Stimulated activated CD4-positive, alpha-beta T cell treated with anti-CD3 and anti-CD28 coated beads, Interleukin-15, amount 100 ng/mL, for 48 hours (primary cell): Measurements from ENCODE around the gene HNF1B.
"Not testable (repeated sequence)": the region's sequence is repeated elsewhere in the genome, so short reads cannot be mapped to it uniquely, and the experiment has no call there.

ENCODE experiments used
- DNase-seq, 2 donors: peaks; one replicate each; pipeline ENCODE4 v3.0.0-alpha.2; 2020; ENCODE audit warnings: low read depth in 2 of 2

The HNF1B gene

DNA sequence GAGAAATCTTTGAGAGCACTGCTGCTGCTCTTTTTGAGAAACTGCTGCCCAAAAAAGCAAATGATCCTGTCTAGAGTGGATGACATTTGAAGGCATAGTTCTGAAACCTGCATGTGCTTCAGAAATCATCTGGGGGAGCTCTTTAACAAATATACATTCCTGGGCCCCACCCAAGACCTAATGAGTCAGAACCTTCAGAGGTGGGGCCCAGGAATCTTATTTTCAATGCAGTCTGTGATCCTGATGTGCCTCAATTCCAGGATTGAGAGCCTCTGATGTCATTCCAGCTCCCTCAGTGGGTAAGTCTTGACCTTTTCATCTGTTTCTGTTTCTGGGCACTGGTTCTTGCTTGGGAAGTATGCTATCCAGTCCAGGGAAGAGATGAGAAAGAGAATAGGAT lies 42.3 kb downstream of the HNF1B start:
- DNase-seq, result no peak

- no peak for DNase-seq
Measured at GRCh38 chr17:37701496-37701898, 43.4 kb downstream of the HNF1B start.

DNA sequence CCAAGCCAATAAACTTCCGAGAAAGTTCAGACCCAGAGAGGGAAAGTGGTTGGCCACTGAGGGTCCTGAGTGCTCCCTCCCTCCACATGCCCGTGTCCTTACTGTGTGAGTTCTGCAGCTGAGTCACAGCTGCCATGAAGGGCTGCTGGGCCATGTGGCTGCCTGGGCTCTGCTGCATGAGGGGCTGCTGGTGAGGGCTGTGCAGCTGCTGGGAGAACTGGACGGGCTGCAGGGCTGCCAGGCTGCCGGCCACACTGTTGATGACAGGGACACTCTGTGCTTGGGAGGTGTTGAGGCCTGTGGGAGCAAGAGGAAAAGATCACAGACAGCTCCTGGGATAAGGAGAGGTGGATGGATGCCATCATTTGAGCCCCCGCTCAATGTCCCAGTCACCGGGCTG lies 44.0 kb downstream of the HNF1B start:
- no peak for DNase-seq

DNA sequence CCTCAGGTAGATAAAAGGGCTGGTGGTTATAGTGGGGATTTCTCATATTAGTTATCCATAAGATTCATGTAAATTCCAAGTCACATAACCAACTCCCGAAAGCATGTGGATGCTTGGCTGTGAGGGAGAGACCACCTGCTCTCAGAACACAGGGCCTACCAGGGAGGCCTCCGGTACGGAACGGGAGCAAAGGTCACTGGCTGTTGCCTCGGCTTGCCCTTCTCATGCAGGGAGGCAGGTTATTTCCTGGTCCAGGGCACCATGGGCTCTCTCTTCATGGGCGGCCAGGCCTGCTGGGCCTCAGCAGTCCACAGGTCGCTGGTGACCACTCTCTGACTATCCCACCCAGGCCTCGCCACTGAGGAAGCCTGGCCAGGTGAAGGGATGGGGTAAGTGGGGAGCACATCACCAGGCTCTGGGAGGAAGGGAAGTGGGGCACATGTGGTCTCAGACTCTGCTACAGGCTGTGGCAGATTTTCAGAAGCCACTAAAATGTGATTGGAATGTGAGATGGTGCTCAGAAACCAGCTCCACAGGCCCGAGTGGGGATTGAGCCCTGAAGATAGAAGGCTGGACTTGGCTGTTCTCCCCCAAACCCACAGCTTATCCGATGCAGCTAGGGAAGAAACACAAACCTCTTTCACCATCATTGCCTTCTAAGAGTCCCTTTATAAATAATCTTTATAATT lies 45.4 kb downstream of the HNF1B start:
- no peak for DNase-seq

DNA sequence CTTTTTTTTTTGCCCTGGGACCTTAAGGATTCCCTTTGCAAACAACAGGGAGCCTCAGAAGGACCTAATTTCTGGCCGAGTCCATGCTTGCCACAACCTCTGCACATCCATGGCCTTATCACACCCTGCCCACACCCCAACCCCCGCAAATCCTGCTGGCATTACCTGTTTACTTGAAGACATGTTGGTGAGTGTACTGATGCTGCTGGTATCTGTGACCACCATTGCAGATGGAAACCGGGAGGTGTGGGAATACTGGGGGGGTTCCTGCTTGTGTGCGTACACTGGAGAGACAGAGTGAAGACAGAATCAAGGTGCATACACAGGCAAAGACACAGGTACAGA lies 46.0 kb downstream of the HNF1B start:
- no peak for DNase-seq

DNA sequence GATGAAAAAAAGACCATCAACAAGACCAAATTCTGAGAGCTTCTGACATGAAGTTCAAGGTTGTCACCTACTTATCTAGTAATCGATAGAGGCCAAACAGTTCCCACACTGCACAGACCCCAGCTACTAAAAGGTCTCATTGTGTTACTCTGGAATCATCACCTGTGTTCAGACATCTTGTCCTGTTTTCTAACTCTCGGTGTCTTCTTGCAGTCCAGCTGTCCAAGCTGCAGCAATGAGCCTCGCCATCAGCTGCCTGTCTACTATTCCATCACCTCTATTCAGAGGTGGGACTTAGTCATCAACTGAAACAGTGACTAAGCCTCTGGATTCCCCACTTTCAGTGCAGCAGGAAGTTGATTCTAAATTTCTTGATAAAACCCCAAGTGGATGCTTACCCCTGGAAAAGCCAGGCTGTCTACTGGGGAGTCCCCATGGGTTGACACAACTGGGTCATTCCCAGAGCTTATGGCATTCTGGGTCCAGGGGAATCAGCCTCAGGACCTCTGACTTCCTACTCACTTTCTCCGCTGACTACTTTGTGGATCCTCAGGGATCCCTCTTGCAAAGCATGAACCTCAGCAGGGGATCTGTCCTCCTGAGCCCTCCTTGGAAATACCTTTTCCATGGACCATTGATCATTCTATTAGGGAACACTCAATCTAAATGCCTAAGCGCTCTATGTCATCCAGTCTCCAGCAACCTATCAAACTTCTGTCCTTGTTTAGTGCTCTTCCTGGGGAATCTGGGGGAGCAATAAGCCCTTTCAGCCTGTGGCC lies 46.5 kb downstream of the HNF1B start:
- DNase-seq, result no peak

DNA sequence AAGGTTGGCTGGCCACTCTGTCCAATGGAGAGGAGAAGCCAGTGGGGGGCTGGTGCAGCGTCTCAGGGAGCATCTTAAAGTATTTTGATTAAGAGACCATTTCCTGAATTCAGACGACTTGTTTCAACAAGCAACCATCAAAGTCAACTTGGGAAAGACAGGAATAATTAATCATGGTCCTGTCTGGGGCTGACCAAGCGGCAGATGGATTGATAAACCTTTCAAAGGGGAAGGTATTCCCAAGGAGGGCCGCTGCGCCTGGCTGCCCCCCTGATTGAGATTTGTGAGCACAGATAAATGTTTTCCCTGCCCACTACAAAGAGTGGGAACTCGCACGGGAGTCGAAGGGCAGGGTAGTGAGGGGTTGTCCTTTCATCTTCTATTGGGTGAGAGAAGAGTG lies 47.5 kb downstream of the HNF1B start:
- no peak for DNase-seq

DNA sequence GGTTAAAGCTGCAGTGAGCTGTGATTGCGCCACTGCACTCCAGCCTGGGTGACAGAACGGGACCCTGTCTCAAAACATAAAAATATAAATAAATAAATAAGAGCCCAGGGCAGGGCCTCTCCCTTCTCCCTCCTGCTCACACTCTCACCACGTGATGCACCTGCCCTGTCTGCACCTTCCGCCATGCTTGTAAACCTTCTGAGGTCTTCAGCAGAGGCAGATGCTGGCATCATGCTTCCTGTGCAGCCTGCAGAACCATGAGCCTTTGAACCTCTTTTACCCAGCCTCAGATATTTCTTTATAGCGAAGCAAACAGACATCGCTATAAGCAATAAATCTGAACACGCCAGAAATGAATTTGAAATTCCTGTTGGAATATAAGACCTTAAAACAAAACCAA lies 48.5 kb downstream of the HNF1B start:
- DNase-seq, result no peak

GRCh38 chr17:37695726-37696125 lies 49.1 kb downstream of the HNF1B start:
- no peak for DNase-seq

DNA sequence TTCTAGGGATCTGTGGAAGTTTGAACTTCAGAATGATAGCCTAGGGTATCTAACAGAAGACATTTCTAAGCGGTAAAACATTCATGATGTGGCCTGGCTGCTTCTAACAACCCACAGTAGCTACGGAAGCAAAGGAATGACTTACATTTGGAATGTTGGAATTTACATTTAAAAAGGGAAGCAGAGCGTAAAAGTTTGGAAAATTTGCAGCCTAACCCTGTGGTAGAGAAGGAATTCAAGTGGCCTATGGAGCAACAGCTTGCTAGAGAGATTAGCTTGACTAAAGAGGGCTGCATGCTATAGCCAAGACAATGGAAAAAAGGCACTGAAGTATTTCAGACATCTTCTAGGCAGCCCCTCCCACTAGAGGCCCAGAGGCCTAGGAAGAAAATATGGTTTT lies 50.1 kb downstream of the HNF1B start:
- DNase-seq, result no peak

- DNase-seq, result no peak
Measured at GRCh38 chr17:37693328-37693727, 51.5 kb downstream of the HNF1B start.

- DNase-seq, result no peak
Measured at GRCh38 chr17:37691807-37692206, 53.1 kb downstream of the HNF1B start.

GRCh38 chr17:37689317-37689716 lies 55.5 kb downstream of the HNF1B start:
- no peak for DNase-seq

DNA sequence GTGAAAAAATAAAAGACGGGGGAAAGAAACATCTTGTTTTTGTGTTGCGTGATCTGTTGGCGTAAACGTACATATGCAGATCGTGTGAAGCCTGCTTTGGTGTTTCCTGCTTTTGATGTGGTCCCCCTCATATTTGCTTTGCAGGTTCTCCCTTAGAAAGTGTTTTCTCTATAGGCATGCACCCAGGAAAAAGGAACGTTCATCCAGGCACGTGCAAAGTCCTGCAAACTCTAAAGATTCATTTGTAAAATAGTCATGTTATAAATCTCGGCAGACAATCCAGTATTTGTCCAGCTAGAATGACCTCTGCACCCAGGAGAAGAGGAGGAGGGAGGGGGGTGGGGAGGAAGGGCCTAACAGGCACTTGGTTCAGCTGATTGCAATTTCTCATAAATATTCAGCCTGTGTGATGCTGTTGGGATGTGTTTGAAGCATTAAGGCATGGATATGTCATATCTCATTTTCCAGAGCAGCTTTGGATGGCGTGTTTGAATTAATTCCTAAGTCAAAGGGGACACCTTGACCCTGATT lies 61.3 kb downstream of the HNF1B start:
- no peak for DNase-seq

GRCh38 chr17:37682007-37682406 lies 62.9 kb downstream of the HNF1B start:
- no peak for DNase-seq

GRCh38 chr17:37679995-37680394 lies 64.9 kb downstream of the HNF1B start:
- not testable (repeated sequence) for DNase-seq

DNA sequence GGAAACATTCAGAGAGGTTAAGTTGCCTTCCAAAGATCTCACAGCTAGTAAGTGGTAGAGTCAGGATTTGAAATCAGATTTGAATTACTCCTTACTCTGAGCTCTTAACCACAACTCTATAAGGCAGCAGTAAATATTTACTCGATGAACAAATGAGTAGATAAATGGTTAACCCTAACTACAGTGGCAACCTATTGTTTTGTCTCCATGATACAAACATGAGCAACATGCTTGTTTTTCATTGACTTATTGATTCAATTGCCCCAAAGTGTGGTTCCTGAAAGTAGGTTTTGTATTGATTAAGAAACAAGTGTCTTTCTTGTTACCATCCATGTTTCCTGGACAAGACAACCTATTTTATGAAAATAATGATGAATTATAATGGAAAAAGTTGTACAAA lies 66.8 kb downstream of the HNF1B start:
- no peak for DNase-seq

DNA sequence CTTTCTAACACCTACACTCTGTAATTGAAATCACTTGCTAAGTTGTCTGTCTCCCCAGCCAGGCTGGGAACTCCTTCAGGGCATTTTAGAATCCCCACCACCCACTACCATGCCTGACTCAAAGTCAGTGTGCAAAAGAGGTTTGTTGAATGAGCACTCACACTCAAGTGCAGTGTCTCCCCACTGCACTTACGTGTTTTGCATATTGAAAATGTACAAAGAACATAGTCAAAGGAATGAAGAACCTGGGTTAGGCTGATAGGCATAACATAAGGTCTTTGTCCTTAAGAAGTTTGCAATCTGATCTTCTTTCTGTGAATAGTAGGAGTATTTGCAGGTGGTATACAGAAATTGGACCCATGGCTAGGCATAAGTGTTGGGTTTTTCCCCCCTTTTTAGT lies 67.8 kb downstream of the HNF1B start:
- DNase-seq, result no peak

GRCh38 chr17:37676115-37676925 lies 68.5 kb downstream of the HNF1B start:
- no peak for DNase-seq

DNA sequence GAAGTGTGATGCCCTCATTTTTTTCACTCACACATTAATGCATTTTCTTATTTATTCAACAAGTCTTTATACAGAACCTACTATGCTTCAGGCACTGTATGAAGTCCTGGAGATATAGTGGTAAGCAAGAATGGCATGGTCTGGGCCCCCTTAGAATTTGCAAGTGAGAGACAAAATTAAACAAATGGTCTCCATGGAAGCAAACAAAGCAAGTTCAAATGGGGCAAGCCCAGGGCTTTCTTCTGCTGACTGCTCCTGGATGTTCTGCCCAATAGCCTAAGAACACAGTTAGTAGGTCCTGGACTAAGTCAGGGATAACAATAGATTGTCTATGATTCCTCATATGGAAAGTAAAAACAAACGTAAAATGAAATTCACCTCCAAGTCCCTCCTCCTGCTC lies 70.3 kb downstream of the HNF1B start:
- DNase-seq, result no peak

DNA sequence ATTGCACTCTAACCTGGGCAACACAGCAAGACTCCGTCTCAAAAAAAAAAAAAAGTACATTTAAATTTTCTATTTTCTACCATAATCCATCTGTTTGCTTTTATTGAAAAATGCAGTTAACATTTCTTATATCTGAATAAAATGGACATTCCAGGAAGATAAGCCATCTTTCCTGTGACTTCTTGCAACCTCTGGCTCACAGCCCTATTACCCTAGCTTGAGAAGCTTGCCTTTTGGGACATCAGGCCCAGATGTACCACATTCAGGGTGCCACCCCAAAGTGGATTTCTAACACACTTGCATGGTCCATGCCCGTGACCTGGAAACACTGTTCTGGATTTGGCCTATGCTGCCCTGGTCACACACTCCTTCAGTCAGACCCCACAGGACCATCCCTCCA lies 71.5 kb downstream of the HNF1B start:
- no peak for DNase-seq

- DNase-seq, result no peak
Measured at GRCh38 chr17:37672548-37673078, 72.2 kb downstream of the HNF1B start.
